ENCODE results near the gene OR4K2. TPM values are rescaled to one million over a fixed set of nuclear protein-coding genes. Genes with fewer than 3 reads are reported as not detected.

OR4K2 gene
- total RNA-seq, 1 donor from 2014 or later: not detected

Other genes starting within 250 kb of the OR4K2 start
- not detected for gene OR11H2, start 161.3 kb upstream of the OR4K2 start, total RNA-seq
- gene OR4Q3, start 131.6 kb upstream of the OR4K2 start, total RNA-seq: not detected
- gene OR4M1, start 101.6 kb upstream of the OR4K2 start, total RNA-seq: not detected
- not detected for gene OR4N2, start 71.4 kb upstream of the OR4K2 start, total RNA-seq
- not detected for gene OR4K5, start 45.5 kb downstream of the OR4K2 start, total RNA-seq
- not detected for gene OR4K1, start 55.8 kb downstream of the OR4K2 start, total RNA-seq
- gene OR4K15, start 100.4 kb downstream of the OR4K2 start, total RNA-seq: not detected
- gene OR4Q2, start 127.0 kb downstream of the OR4K2 start, total RNA-seq: not detected
- not detected for gene OR4K14, start 144.2 kb downstream of the OR4K2 start, total RNA-seq
- gene OR4K13, start 160.9 kb downstream of the OR4K2 start, total RNA-seq: not detected
- not detected for gene OR4L1, start 184.9 kb downstream of the OR4K2 start, total RNA-seq
- not detected for gene OR4K17, start 235.6 kb downstream of the OR4K2 start, total RNA-seq

All from left ventricle myocardium superior (tissue), 1 donor.